SK-N-SH treated with all-trans-retinoic acid at 6 μM for 48 hours (cell line): Measurements from ENCODE around the gene GPATCH2L.

Experiments used
- ZFP3 ChIP-seq: fragments of 250-450 bp; sonication (Bioruptor Pico); IDR thresholded peaks from 2 replicates; pipeline ENCODE4 v1.5.0; 2020; ENCODE audit warnings: mild to moderate bottlenecking, moderate library complexity
- ZFP30 ChIP-seq: fragments of 450-650 bp; formaldehyde crosslinking; IDR thresholded peaks from 2 replicates; pipeline ENCODE4 v1.5.0; 2022; ENCODE audit warnings: mild to moderate bottlenecking, moderate library complexity
- TF ChIP-seq, protein P1 (sequence below): fragments of 250-450 bp; sonication (Bioruptor Pico); IDR thresholded peaks from 2 replicates; pipeline ENCODE4 v1.8.0; 2021; ENCODE audit warnings: low read depth, mild to moderate bottlenecking, moderate library complexity, borderline replicate concordance

DNA sequence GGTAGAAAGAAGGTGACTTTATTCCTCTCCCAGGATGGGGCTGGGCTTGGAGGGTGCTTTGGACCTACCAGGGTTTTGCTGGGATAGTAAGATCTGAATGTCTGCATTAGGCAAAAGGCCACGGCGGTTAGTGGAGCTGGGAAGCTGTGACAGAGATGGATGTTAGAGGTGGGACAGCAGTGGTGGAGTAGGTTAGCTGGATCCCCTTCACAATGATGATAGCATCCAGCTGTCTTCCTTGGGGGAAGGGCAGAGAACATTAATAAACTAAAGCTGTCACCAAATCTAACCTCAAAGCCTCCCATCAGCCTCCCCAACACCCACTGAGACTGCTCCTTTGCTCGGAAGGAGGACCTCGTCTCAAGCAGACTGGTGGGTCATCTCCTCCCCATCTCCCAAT lies 104.8 kb downstream of the GPATCH2L start:
- TF ChIP-seq ZFP30 (CRISPR knock-in tag) (no peak), ZFP3 (CRISPR knock-in tag) (no peak)
- TF ChIP-seq, protein P1, sequence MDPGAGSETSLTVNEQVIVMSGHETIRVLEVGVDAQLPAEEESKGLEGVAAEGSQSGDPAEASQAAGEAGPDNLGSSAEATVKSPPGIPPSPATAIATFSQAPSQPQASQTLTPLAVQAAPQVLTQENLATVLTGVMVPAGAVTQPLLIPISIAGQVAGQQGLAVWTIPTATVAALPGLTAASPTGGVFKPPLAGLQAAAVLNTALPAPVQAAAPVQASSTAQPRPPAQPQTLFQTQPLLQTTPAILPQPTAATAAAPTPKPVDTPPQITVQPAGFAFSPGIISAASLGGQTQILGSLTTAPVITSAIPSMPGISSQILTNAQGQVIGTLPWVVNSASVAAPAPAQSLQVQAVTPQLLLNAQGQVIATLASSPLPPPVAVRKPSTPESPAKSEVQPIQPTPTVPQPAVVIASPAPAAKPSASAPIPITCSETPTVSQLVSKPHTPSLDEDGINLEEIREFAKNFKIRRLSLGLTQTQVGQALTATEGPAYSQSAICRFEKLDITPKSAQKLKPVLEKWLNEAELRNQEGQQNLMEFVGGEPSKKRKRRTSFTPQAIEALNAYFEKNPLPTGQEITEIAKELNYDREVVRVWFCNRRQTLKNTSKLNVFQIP (CRISPR knock-in tag) = no peak
